HCT116 (cell line): Measurements from ENCODE around the gene KIF18A. TPM values are rescaled to one million over a fixed set of nuclear protein-coding genes. Genes with fewer than 3 reads are reported as not detected.

Source experiments
- ATAC-seq: fragments of 200-7000 bp; cut with Tn5 transposase; 2 replicates; pipeline ENCODE4 v1.9.1; 2020; ENCODE audit warnings: mild to moderate bottlenecking, moderate library complexity
- BruUV-seq: library from RNA; stranded (reverse); fragments of 400-500 nt; replicated peaks from 2 replicates; lab custom pipeline; 2021; lab: Mats Ljungman, UMichigan
- CTCF ChIA-PET: fragments of 300-600 bp; sonication (Branson Sonifier 250); formaldehyde crosslinking; loops from one replicate; lab custom pipeline; 2021; ENCODE audit warnings: antibody characterized with exemption; lab: Charles Lee
- POLR2A ChIA-PET: fragments of 300-600, 350-600 bp; sonication (Branson Sonifier 250); formaldehyde crosslinking; loops from one replicate; lab custom pipeline; 2021; ENCODE audit warnings: antibody characterized with exemption; lab: Charles Lee
- RAD21 ChIA-PET, 2 experiments: fragments of 300-600 bp; sonication (Branson Sonifier 250); formaldehyde crosslinking; loops; one replicate each; lab custom pipeline; 2023; ENCODE audit warnings: low total read pairs in 2 of 2; ENCODE audit not compliant: uncharacterized antibody in 2 of 2, unreplicated experiment in 2 of 2, low non-redundant PET in 1 of 2; lab: Charles Lee
- DNase-seq: peaks from one replicate; pipeline ENCODE4 v3.0.0-alpha.2; 2010; ENCODE audit warnings: low read depth, low spot score
- H2AFZ ChIP-seq: fragments of 200-600 bp; shearing (Covaris generic), sonication (generic); 2 replicates; pipeline ENCODE4 v1.6.1; 2017; ENCODE audit warnings: low read depth, mixed run types, mixed read lengths, antibody characterized with exemption, low read length; ENCODE audit not compliant: poor library complexity, severe bottlenecking
- H3K27ac ChIP-seq: 2 replicates; pipeline ENCODE4 v1.5.1; 2012; ENCODE audit warnings: low read depth, low read length
- H3K27me3 ChIP-seq: fragments of 200-600 bp; sonication (generic); 2 replicates; pipeline ENCODE4 v1.6.1; 2016; ENCODE audit warnings: mixed run types, low read length, mixed read lengths; ENCODE audit not compliant: insufficient read depth
- H3K36me3 ChIP-seq, 2 experiments: fragments of 200-500 bp in 1 of 2; fragments of 200-600 bp in 1 of 2; sonication (Bioruptor generic) in 1 of 2; sonication (generic) in 1 of 2; 2 replicates each; pipeline versions ENCODE4 v1.5.1 to v1.6.1; 2014 to 2016; ENCODE audit warnings: low read length in 2 of 2, inconsistent platforms in 1 of 2, mixed read lengths in 1 of 2, mixed run types in 1 of 2; ENCODE audit not compliant: insufficient read depth in 2 of 2, control insufficient read depth in 1 of 2
- H3K4me1 ChIP-seq, 2 experiments: fragments of 200-600 bp in 1 of 2; sonication (generic) in 1 of 2; 2 replicates each; pipeline versions ENCODE4 v1.5.1 to v1.6.1; 2012 to 2017; ENCODE audit warnings: low read length in 2 of 2, inconsistent platforms in 1 of 2, mild to moderate bottlenecking in 1 of 2, mixed read lengths in 1 of 2, mixed run types in 1 of 2, moderate library complexity in 1 of 2; ENCODE audit not compliant: insufficient read depth in 2 of 2, control insufficient read depth in 1 of 2
- H3K4me2 ChIP-seq: fragments of 200-600 bp; sonication (generic); 2 replicates; pipeline ENCODE4 v1.6.1; 2017; ENCODE audit warnings: mixed run types, low read length, mixed read lengths
- H3K4me3 ChIP-seq, 2 experiments: fragments of 200-600 bp in 1 of 2; sonication (generic) in 1 of 2; replicated peaks in 1 of 2; 2 replicates each; pipeline ENCODE4 v1.5.1; 2011 to 2016; ENCODE audit warnings: low read length in 2 of 2, control low read depth in 1 of 2, low read depth in 1 of 2, mild to moderate bottlenecking in 1 of 2, mixed read lengths in 1 of 2, mixed run types in 1 of 2
- H3K79me2 ChIP-seq: fragments of 200-600 bp; sonication (generic); 2 replicates; pipeline ENCODE4 v1.6.1; 2017; ENCODE audit warnings: mild to moderate bottlenecking, mixed run types, low read length, moderate library complexity, mixed read lengths; ENCODE audit not compliant: insufficient read depth
- H3K9ac ChIP-seq: fragments of 200-600 bp; sonication (generic); 2 replicates; pipeline ENCODE4 v1.6.1; 2016; ENCODE audit warnings: low read length, mixed read lengths
- H3K9me2 ChIP-seq: fragments of 200-600 bp; sonication (generic), shearing (Covaris generic); 2 replicates; pipeline ENCODE4 v1.6.1; 2017; ENCODE audit warnings: mixed run types, mild to moderate bottlenecking, moderate library complexity; ENCODE audit not compliant: insufficient read depth
- H3K9me3 ChIP-seq, 2 experiments: fragments of 200-500 bp in 1 of 2; fragments of 200-600 bp in 1 of 2; sonication (Bioruptor generic) in 1 of 2; sonication (generic) in 1 of 2; 2 replicates each; pipeline ENCODE4 v1.6.1; 2014 to 2017; ENCODE audit warnings: low read length in 2 of 2, mixed read lengths in 2 of 2, inconsistent platforms in 1 of 2, low read depth in 1 of 2, mild to moderate bottlenecking in 1 of 2, mixed run types in 1 of 2, moderate library complexity in 1 of 2; ENCODE audit not compliant: control insufficient read depth in 1 of 2, insufficient read depth in 1 of 2
- H4K20me1 ChIP-seq: fragments of 200-600 bp; sonication (generic), shearing (Covaris generic); 2 replicates; pipeline ENCODE4 v1.6.1; 2017; ENCODE audit warnings: mixed run types, mild to moderate bottlenecking, moderate library complexity; ENCODE audit not compliant: insufficient read depth
- CBX3 ChIP-seq: IDR thresholded peaks from 2 replicates; pipeline ENCODE4 v1.6.1; 2012; ENCODE audit warnings: low read depth
- CEBPB ChIP-seq: IDR thresholded peaks from 2 replicates; pipeline ENCODE4 v1.6.1; 2012; ENCODE audit warnings: low read depth
- CTCF ChIP-seq, 3 experiments: fragments of 200-600 bp in 1 of 3; sonication (generic) in 1 of 3; IDR thresholded peaks in 2 of 3; conservative IDR thresholded peaks in 1 of 3; 2 replicates each; pipeline ENCODE4 v1.5.1; 2012 to 2017; ENCODE audit warnings: low read depth in 2 of 3, low read length in 2 of 3, antibody characterized with exemption in 1 of 3, borderline replicate concordance in 1 of 3, control low read depth in 1 of 3, mild to moderate bottlenecking in 1 of 3, mixed read lengths in 1 of 3, mixed run types in 1 of 3, moderate library complexity in 1 of 3; ENCODE audit not compliant: insufficient read depth in 1 of 3
- EGR1 ChIP-seq: IDR thresholded peaks from 2 replicates; pipeline ENCODE4 v1.6.1; 2012; ENCODE audit warnings: low read depth
- EZH2 ChIP-seq: fragments of 200-600 bp; sonication (generic); IDR thresholded peaks from 2 replicates; pipeline ENCODE4 v1.6.1; 2017; ENCODE audit warnings: antibody characterized with exemption, mixed run types
- EZH2phosphoT487 ChIP-seq: fragments of 200-600 bp; IDR thresholded peaks from 2 replicates; pipeline ENCODE4 v1.6.1; 2018; ENCODE audit warnings: antibody characterized with exemption, borderline replicate concordance
- FOSL1 ChIP-seq: IDR thresholded peaks from 2 replicates; pipeline ENCODE4 v1.6.1; 2012; ENCODE audit warnings: low read depth
- MAX ChIP-seq: IDR thresholded peaks from 2 replicates; pipeline ENCODE4 v1.6.1; 2012
- POLR2A ChIP-seq: IDR thresholded peaks from 2 replicates; pipeline ENCODE4 v1.7.0; 2011; ENCODE audit warnings: borderline replicate concordance; ENCODE audit not compliant: insufficient read depth, insufficient read length; ENCODE audit errors: extremely low read depth
- POLR2AphosphoS5 ChIP-seq: IDR thresholded peaks from 2 replicates; pipeline ENCODE4 v1.6.1; 2011; ENCODE audit warnings: mild to moderate bottlenecking, low read depth, low read length, moderate library complexity
- RAD21 ChIP-seq: IDR thresholded peaks from 2 replicates; pipeline ENCODE4 v1.6.1; 2012; ENCODE audit warnings: low read depth, mild to moderate bottlenecking
- SIN3A ChIP-seq: IDR thresholded peaks from 2 replicates; pipeline ENCODE4 v1.6.1; 2012; ENCODE audit warnings: low read depth
- YY1 ChIP-seq: IDR thresholded peaks from 2 replicates; pipeline ENCODE4 v1.6.1; 2011; ENCODE audit warnings: low read length, low read depth, moderate library complexity, mild to moderate bottlenecking; ENCODE audit not compliant: insufficient replicate concordance; ENCODE audit errors: extremely low read depth
- ZBTB33 ChIP-seq: IDR thresholded peaks from 2 replicates; pipeline ENCODE4 v1.6.1; 2011; ENCODE audit warnings: mild to moderate bottlenecking, low read length, moderate library complexity; ENCODE audit not compliant: insufficient replicate concordance; ENCODE audit errors: extremely low read depth
- ZFX ChIP-seq: fragments of 450-650 bp; IDR thresholded peaks from 2 replicates; pipeline ENCODE4 v1.6.1; 2017
- ZNF274 ChIP-seq: fragments of 200-500 bp; sonication (Bioruptor generic); IDR thresholded peaks from 2 replicates; pipeline ENCODE4 v1.6.1; 2014; ENCODE audit warnings: mild to moderate bottlenecking, low read depth, low read length, inconsistent platforms
- intact Hi-C: fragments of 100-400 bp; cut with micrococcal nuclease; formaldehyde crosslinking; loops from 2 replicates; pipeline ENCODE4 v1.10.0; 2022
- total RNA-seq: library from RNA; stranded (reverse); gene quantifications from one replicate; pipeline ENCODE4 v1.2.1, GENCODE V29; 2021; ENCODE audit not compliant: unreplicated experiment
- TF ChIP-seq, protein P1 (sequence below): IDR thresholded peaks from 2 replicates; pipeline ENCODE4 v1.6.1; 2012; ENCODE audit warnings: low read depth
- TF ChIP-seq, protein P2 (sequence below): IDR thresholded peaks from 2 replicates; pipeline ENCODE4 v1.6.1; 2012

KIF18A gene
- total RNA-seq, 1 experiment from 2014 or later, result 50.7 TPM

GRCh38 chr11:27997344-27997743 is 110.6 kb downstream of the KIF18A start:
- Histone ChIP-seq H3K4me2 (no peak overlapping the region), H2AFZ (no peak overlapping the region), H3K4me1 (no peaks in the 10 kb centered on the region), H3K27ac (no peak overlapping the region), H4K20me1 (no peaks in the 10 kb centered on the region), H3K79me2 (no peaks in the 10 kb centered on the region), H3K27me3 (no peaks in the 10 kb centered on the region), H3K9me3 (peaks cover 0 to 5% of the 10 kb centered on the region in 2 experiments; a peak in 2 of 4 replicates), H3K36me3 (peaks cover 0 to 9% of the 10 kb centered on the region in 2 experiments; a peak in 1 of 4 replicates), H3K9me2 (no peaks in the 10 kb centered on the region), H3K9ac (no peak overlapping the region), H3K4me3 (no peak overlapping the region)
- BruUV-seq, result no TSS peak
- POLR2A ChIA-PET, result no interaction called here
- TF ChIP-seq ZBTB33, result no peak
- no peak for TF ChIP-seq SIN3A
- no peak for TF ChIP-seq POLR2A
- no peak for TF ChIP-seq EZH2
- TF ChIP-seq, protein P1, sequence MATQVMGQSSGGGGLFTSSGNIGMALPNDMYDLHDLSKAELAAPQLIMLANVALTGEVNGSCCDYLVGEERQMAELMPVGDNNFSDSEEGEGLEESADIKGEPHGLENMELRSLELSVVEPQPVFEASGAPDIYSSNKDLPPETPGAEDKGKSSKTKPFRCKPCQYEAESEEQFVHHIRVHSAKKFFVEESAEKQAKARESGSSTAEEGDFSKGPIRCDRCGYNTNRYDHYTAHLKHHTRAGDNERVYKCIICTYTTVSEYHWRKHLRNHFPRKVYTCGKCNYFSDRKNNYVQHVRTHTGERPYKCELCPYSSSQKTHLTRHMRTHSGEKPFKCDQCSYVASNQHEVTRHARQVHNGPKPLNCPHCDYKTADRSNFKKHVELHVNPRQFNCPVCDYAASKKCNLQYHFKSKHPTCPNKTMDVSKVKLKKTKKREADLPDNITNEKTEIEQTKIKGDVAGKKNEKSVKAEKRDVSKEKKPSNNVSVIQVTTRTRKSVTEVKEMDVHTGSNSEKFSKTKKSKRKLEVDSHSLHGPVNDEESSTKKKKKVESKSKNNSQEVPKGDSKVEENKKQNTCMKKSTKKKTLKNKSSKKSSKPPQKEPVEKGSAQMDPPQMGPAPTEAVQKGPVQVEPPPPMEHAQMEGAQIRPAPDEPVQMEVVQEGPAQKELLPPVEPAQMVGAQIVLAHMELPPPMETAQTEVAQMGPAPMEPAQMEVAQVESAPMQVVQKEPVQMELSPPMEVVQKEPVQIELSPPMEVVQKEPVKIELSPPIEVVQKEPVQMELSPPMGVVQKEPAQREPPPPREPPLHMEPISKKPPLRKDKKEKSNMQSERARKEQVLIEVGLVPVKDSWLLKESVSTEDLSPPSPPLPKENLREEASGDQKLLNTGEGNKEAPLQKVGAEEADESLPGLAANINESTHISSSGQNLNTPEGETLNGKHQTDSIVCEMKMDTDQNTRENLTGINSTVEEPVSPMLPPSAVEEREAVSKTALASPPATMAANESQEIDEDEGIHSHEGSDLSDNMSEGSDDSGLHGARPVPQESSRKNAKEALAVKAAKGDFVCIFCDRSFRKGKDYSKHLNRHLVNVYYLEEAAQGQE, result no peak
- TF ChIP-seq CBX3, result no peak
- no peak for TF ChIP-seq FOSL1
- no peak for TF ChIP-seq YY1
- TF ChIP-seq ZNF274, result no peak
- TF ChIP-seq MAX, result no peak
- no peak for TF ChIP-seq CTCF (IDR thresholded peaks at IDR 0.05 in 2 of 3, conservative IDR thresholded peaks at IDR 0.05 in 1 of 3; ENCODE audit: borderline replicate concordance in 1 of 3, insufficient read depth in 1 of 3, low read depth in 2 of 3, low read length in 2 of 3)
- TF ChIP-seq EZH2phosphoT487, result no peak
- no peak for TF ChIP-seq ZFX
- no peak for TF ChIP-seq CEBPB
- TF ChIP-seq EGR1, result no peak
- TF ChIP-seq, protein P2, sequence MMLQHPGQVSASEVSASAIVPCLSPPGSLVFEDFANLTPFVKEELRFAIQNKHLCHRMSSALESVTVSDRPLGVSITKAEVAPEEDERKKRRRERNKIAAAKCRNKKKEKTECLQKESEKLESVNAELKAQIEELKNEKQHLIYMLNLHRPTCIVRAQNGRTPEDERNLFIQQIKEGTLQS, result no peak
- TF ChIP-seq POLR2AphosphoS5, result no peak
- TF ChIP-seq RAD21, result no peak
- CTCF ChIA-PET, result no interaction called here
- ATAC-seq (no peak), DNase-seq (no peak)
- intact Hi-C loops, result no loop called here
- RAD21 ChIA-PET, result no interaction called here
